Stimulated activated CD4-positive, alpha-beta T cell treated with anti-CD3 and anti-CD28 coated beads, Interleukin-12 subunit alpha, Interleukin-12 subunit beta, amount 100 ng/mL, for 4 hours (primary cell): ENCODE measurements around the gene CACNA1G.

Experiments used
- DNase-seq: peaks from one replicate; pipeline ENCODE4 v3.0.0-alpha.2; 2020

Gene CACNA1G

DNA sequence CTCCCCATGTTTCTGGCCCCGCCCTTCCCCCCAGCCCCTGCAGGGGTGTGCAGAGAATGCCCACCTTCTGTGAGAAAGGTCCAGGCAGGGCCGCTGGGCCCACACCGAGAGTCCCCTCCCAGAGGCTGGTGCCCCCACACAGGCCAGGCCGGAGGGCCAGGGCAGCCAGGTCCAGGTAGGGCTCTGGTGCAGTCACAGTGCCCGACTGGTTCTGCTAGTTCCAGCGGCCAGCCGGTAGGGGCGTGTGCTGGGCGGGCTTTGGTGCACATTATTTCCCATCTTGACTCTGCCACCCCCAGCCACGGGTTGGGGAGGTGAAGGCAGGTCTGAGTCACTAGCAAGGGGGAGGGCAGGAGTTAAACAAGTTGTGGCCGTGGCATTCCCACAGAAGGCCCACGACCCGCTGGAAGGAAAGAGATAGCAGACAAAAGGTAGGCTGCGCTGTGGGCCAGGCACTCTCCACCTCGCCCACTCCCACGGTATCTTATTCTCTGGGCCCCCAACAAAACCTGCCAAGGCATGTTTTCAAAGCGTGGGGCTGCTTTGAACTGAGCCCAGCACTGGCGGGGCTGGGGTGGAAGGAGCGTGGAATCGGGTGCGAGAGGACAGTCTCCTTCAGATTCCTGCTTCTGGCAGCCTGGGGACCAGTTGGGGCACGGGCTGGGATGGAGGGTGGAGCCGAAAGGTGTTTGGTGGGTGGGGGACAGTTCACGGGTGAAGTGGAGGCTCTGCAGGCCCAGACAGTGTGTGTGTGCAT lies 26.1 kb upstream of the CACNA1G start:
- no peak for DNase-seq

DNA sequence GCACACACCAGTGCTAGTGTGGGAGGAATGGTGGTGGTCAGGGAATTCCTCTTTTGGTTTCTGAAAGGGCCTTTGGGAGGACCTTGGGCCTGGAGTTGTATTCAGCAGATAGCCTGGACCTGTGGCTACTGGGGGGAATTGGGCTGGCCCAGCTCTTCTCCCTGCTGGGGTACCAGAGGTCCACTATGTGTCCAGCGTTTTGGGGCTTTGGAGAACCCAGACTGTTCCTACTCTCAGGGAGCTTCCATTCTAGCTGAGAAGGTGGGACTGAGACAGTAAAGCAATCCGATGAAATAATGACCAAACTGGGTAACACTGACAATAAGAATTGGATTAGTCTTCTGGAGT lies 25.6 kb upstream of the CACNA1G start:
- DNase-seq = no peak

DNA sequence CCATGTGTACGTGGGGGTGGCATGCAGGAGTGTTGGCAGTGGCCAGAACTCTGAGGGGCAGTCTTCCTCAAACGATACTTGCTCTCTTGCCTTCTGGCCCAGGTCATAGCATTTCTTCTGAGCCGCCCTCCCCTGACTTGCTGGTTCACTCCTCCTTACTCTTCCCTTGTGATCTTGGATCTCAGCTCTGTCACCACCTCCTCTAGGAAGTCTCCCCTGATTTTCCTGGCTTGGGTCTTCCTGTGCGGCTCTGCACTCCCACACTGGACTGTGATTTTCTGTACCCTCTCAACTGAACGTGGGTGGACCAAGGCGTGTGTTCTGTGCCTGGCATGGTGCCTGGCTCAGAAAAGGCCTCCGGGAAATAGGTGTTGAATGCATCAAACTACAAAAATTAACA lies 25.1 kb upstream of the CACNA1G start:
- DNase-seq = no peak

DNA sequence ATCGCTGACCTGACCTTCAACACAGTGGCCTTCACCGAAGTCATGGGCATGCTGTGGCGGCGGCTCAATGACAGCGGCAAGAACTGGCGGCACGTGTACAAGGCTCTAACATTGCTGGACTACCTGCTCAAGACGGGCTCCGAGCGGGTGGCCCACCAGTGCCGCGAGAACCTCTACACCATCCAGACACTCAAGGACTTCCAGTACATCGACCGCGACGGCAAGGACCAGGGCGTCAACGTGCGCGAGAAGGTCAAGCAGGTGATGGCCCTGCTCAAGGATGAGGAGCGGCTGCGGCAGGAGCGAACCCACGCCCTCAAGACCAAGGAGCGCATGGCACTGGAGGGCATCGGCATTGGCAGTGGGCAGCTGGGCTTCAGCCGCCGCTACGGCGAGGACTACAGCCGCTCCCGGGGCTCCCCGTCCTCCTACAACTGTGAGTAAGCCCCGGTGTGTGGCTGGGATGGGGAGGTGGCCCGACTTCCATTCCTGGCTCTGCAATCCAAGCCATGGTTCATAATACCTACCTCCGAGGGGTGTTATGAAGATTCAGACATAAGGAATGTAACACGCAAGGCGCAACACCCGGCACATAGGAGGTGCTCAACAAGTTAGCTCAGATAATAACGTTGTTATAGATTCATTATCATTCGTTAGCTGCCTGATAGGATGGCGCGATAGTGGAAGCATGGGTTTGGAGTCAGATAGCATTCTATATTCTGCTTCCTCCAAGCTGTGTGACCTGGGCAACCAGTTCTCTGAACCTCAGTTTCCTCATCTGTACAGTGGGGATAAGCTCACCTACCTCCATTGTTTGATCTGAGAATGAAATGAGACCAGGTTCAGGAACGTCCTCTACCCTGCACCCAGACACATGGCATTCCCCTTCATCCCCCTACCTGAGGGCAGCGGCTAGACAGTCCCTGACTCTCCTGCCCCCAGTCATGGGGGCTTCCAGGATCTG lies 23.6 kb upstream of the CACNA1G start:
- DNase-seq = no peak

DNA sequence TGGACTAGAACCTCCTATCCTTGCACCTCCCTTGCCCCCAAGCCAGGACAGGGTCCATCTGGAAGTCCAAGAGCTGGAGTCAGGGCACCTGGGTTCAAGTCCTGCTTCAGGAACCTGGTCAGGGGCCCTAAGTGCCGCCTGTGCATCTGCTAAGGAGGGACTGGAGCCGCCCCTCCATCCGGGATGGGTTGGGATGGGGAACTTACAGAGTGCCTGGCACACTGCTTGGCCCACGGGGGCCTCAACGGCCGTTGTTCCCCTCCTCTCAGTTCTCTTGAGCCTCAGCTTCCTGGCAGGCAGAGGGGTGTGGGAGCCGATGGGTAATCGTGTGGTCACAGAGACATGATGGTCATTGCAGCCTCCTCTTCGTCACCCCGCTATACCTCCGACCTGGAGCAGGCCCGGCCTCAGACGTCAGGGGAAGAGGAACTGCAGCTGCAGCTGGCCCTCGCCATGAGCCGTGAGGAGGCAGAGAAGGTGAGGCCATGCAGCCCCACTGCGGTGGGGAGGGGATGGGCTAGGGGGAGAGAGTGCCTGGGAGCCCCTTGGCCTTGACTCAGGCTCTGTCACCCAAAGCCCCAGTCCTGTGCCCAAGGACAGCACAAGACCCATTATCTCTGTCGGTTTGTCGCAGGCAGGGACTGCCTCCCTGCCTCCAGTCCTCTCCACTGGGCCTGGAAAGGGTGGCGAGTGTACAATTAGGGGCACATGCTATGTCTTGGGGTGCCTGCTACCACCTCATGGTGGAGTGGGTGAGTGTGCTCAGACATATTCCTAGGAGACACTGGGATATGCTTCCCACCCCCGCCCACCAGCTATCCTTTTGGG lies 22.6 kb upstream of the CACNA1G start:
- DNase-seq = no peak

DNA sequence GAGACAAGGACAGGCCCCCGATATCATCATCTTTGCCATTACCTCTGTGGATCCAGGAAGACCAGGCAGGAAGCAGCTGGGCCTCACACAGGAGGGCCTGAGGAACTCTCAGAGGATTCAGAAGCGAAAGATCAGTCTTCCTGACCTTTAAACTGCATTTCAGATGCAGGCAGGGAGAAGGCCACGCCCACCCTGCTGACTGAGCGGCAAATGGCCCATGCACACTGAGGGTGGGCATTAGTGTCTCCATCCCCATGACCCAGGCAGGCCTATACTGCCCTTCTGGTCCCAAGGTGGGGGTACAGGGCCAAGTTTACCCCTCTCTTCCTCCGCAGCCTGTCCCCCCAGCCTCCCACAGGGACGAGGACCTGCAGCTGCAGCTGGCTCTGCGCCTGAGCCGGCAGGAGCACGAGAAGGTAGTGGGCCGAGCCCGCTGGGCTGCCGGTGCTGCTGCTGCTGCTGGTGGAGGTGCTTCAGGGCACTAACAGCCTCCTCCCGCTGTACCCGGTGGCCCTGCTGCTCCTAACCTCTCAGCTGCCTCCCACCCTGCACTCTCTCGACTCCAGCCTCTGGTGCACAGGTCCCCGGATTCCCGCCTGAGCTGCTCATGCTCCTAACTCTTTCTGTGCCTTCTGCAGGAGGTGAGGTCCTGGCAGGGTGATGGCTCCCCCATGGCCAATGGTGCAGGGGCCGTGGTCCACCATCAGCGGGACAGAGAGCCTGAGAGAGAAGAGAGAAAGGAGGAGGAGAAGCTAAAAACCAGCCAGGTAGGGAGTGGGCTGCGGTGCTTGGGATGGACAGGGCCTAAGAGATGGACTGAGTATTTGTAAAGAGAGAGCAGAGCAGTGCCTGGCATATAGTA lies 21.7 kb upstream of the CACNA1G start:
- DNase-seq = no peak

DNA sequence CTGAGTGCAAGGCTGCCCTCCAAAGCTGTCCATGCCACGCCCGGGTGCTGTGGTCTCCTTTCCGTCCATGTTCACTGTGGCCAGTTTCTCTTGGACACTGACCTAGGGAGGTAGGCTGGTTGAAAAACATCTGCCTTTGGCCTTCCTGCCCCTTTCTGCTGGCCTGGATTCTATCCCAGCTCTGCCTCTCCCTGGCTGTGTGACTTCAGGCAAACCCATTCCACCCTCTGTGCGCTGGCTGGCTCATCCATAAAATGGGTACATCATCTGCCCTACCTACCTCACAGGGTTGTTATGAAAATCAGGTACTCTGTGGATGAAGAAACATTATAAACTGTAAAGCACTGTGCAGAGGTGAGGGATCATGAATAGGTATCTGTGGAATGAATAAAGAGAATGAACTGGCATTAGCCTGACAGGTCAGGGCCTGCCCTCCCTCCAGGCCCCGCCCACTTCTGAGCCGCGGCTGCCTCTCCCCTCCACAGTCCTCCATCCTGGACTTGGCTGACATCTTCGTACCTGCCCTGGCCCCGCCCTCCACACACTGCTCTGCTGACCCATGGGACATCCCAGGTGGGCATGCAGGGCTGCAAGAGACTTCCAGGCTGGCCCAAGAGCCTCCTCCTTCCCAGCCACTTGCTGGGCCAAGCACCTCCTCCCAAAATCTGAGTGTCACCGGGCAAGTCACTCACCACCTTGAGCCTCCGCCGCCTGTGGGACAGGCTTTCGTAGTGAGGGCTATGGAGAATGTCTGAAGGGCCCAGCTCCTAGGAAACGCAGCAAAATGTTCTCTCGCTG lies 20.6 kb upstream of the CACNA1G start:
- DNase-seq = no peak

DNA sequence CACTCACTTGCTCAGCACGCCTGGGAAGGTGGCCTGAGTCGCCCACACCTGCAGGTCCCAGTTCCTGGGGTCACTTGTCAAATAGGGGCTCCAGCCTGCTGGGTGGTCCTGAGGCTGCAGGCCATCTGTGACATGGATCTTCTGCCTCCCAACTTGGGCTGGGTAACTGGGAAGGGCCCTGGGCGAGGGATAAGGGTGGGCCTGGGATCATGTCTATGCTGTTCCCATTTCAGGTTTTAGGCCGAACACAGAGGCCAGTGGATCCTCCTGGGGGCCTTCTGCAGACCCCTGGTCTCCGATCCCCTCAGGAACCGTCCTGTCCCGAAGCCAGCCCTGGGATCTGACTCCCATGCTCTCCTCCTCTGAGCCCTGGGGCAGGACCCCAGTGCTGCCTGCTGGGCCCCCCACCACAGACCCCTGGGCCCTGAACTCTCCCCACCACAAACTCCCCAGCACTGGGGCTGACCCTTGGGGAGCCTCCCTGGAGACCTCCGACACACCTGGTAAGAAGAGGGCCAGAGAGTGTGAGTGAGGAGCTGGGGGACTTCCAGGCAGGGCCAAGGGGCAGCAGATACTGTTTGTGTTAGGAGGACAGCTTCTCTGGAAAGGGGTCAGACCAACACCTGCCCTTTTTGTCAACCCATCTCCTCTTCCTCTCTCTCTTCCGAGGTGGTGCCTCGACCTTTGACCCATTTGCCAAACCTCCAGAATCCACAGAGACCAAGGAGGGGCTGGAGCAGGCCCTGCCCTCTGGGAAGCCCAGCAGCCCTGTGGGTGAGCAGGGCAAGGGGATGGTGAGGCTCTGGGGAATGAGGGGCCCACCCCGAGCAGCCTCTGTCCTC lies 19.7 kb upstream of the CACNA1G start:
- DNase-seq = no peak

DNA sequence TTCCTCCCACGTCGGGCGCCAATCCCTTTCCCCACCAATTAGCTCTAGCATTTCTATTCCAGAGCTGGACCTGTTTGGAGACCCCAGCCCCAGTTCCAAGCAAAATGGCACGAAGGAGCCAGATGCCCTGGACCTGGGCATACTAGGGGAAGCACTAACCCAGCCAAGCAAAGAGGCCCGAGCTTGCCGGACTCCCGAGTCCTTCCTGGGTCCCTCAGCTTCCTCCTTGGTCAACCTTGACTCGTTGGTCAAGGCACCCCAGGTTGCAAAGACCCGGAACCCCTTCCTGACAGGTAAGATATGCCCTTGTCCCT lies 19.2 kb upstream of the CACNA1G start:
- DNase-seq = no peak

DNA sequence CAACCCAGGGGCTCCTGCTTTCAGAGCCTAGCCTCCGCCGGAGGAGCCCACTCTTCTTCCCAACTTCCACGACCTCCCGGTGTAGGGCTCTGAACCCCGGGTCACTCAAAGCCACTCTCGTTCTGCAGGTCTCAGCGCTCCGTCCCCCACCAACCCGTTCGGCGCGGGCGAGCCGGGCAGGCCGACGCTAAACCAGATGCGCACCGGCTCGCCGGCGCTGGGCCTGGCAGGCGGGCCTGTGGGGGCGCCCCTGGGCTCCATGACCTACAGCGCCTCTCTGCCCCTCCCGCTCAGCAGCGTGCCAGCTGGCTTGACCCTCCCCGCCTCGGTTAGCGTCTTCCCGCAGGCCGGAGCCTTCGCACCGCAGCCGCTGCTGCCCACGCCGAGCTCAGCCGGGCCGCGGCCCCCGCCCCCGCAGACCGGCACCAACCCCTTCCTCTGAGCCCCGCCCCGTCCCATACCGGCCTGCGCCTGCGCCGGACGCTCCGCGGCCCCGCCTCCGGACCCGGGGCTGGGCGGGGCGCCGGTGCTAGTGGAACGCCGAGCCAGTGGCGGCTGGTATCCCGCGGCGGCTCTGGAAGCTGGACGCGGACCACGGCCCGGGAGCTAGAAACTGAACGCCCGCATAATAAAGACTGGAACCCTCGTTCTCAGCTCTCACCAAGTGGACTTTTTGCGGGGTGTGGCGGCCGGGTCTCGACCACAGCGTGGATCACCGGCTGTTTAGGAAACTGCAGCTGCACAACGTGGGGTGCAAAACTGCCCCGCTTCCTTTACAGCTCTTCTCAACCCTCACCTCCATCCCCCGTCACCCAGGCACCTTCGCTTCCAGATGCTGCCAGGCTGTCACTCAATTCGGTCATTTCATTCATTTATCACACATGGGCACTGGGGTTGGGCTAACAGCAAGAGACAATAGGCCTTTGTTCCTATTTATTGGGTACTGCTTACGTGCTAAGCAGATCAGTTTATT lies 18.5 kb upstream of the CACNA1G start:
- peak; percentile 87 for DNase-seq

DNA sequence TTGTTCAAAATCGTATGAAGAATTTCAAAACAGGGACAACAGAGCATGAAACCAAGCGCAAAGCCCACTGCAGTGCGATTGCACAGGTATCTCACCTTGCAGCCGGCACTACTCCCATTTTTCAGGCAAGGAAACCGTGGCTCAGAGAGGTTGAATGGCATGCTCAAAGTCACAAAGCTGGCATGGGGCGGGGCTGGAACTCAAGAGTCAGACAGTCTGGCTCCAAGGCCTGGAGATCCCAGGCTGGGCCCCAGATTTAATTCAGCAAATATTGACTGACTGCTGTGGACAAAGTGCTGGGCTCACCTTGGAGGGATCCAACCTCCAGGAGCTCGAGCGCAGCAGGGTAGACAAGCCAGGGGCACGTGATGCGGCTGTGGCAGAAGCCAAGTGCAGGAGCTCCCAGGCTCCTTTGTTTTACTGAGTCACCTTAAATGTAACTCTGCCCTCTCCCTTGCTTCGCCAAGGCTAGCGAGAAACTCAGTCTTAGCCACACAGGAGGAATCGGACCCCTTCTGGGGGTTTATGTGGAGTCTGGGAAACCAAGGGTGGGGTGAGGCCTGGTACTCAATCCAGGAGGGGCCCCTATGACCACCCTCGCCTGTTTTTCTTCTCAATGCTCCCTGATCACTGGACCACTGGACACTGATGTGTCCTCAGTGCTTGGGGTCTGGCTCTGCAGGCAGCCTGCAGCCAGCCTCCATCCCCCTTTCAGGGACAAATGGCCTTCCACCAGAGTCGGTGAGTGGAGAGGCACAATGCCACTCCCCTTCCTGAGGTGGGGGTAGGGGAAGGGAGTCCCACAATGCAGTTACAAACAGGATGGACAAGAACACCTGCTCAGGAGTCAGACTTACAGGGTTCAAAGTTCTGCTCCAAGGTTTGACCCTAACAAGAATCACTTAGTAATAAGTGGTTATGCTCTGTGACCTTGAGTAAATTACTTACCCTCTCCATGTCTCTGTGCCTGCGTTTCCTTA lies 17.4 kb upstream of the CACNA1G start:
- DNase-seq = no peak

DNA sequence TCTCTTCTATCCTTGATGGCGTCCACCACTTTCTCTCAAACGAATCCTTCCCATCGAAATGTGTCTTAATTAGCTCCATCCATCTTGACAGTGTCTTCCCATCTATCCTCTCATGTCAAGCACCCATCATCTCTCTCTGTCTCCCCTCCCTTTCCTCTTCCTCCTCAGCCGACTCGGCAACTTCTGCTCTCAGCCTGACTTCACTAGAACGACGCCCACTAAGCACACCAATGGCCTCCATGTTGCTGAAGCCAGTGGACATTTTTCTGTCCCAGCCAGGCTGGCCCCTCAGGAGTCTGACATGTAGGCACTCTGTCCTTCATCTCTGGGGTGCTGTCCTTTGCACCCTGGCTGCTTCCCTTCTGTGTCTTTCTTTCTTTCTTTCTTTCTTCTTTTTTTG lies 16.0 kb upstream of the CACNA1G start:
- no peak for DNase-seq

DNA sequence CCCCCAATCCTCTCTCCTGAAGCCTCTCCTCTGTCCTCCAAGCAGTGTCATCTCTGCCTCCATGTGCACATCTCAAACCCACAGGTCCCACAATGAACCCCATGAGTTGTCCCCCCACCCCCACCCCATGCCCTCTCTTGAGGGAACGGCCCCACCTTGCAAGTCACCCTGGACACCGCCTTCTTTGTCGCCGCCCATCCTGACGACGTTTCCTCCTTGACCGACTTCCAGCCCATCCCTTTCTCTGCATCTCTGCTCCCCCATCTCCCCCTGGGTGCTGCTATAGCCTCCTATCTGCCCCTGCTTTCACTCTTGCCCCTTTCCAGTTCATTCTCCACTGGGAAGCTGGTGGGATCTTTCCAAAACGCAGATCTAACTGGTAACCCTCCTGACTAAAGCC lies 15.2 kb upstream of the CACNA1G start:
- DNase-seq = no peak

DNA sequence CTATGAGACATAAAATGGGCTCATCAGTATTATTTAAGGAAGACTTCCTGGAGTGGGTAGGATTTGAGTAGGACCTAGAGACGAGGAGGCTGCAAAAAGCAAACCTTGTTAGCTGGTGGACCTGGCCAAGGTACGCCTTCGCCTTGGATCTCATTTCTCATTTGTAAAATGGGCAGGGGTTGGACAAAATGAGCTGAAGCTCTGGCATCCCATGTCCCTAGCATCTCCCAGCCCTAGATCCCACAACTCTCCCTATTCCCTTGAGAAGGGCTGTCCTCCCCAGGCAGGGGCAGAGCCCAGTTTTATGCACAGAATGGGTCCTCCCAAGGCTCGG lies 13.8 kb upstream of the CACNA1G start:
- no peak for DNase-seq

DNA sequence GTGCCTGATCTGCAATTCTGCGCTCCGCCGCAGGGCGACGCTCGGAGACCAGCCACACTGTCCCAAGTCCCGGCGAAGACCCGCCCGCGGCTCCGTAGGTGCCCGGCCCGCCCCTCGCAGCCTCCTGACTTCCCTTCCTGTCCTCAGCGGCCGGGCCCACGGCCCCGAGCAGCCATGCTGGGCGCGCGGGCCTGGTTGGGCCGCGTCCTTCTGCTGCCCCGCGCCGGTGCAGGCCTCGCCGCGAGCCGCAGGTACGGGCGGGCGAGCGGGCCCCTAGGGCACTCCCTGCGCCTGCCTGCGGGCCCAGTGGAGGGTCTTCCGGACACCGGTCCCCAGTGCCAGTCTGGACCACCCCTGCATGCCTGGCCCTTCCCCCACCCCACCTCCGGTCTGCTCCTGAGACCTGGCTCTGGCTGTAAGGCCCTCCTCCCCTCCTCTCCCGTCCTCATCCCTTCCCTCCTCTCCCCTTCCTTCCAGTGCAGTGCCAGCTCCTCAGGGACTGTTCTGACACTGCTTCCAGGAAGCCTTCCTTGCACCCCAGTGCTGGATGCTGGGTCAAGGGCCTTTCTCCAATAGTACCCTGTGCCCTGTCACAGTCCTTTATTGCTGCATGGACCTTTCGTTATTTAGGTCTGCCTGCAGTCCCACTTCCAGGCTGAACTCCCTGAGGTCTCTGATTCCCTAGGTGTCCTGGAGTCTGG lies 13.3 kb upstream of the CACNA1G start, which contains the start of gene SPATA20:
SPATA20 (plus strand) TSS at position 140 of the 701 bp plus-strand sequence; CDS start at position 175, 35 bp downstream.
- peak; percentile 83 for DNase-seq

DNA sequence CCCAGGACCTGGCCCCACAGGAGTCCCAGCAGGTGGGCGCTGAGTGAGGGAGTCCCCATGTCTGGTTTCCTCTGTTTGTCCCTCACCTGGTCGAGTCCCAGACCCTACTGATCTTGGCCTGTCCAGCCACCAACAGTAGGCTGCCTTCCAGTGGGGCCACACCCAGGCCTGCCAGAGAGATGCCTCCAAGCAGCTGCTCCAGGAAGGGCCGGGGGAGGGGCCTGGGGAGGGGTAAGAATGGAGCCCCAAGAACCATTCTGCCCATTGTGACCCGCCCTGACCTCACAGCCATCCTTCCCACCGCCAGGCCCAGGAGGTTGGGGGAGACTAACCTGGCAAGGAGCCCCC lies 12.8 kb upstream of the CACNA1G start:
- no peak for DNase-seq

DNA sequence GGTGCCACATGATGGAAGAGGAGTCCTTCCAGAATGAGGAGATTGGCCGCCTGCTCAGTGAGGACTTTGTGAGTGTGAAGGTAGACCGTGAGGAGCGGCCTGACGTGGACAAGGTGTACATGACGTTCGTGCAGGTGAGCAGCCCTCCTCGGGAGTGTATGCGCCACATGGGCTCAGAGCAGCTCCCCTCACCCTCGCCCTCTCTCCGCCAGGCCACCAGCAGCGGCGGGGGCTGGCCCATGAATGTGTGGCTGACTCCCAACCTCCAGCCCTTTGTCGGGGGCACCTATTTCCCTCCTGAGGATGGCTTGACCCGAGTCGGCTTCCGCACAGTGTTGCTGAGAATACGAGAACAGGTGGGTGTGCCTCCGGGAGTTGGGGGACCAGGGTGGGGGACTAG lies 11.7 kb upstream of the CACNA1G start:
- no peak for DNase-seq
